ENCODE measurements around the gene CRNN. TPM values are rescaled to one million over a fixed set of nuclear protein-coding genes. Genes with fewer than 3 reads are reported as not detected.

The CRNN gene
- total RNA-seq, 2 donors from 2014 or later = not detected

DNA sequence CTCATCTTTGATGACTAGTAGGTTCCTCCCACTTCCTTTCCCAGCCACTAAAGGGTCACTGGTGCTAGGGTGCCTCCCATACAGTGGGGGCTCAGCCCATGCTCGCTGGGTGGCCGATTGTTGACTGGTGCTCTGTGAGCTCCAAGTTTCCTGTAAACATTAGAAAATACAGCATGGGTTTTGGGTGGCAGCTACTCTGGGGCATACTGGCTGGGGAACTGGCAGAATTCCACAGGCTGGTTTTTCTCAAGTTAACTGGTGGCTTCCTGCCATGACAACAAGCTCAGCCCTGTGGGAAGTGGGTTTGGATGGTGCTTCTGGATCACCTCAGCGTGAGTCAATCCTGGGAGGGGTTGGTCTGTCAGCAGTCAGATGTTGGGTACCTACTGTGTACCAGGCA is 28.7 kb upstream of the CRNN start:
- no peaks in the 10 kb centered on the region for H3K36me3 Mint-ChIP-seq
- no peaks in the 10 kb centered on the region for H3K4me1 Mint-ChIP-seq (ENCODE audit: low read depth in 2 of 2)
- no peak overlapping the region for H3K27ac Mint-ChIP-seq

DNA sequence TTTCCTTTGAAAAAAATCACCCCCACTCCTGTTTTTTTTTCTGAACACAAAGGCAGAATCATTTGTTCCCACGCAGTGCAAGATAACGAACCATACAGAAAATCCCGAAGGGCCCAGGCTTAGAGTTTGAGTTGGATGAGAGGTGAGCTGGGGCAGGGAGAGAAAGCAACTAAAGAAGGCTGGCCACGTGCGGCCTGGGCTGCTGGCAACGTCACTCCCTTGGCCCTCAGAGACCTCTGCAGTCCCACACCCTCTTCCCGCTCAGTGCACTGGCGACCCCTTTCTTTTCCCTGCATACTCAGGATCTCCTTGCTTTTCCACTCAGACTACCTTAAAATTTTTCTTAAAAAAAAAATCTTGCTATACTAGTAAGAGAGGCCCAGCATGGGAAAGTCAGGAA is 28.2 kb upstream of the CRNN start:
- DNase-seq (ENCODE audit: low spot score) = no peak
- no peaks in the 10 kb centered on the region for H3K36me3 Mint-ChIP-seq
- ATAC-seq = no peak
- peaks cover 13 to 14% of the 10 kb centered on the region in 2 donors for H3K27me3 Mint-ChIP-seq
- H3K4me3 Mint-ChIP-seq = no peak overlapping the region
- H3K4me1 Mint-ChIP-seq (ENCODE audit: low read depth in 2 of 2) = no peaks in the 10 kb centered on the region
- no peak overlapping the region for H3K27ac Mint-ChIP-seq
- H3K9me3 Mint-ChIP-seq = no peaks in the 10 kb centered on the region

More for the DNA sequence above, 28.7 kb upstream of the CRNN start:
- Mint-ChIP-seq H3K27me3 (peaks cover 13% of the 10 kb centered on the region in 2 donors), H3K9me3 (no peaks in the 10 kb centered on the region), H3K4me3 (no peak overlapping the region)
- DNase-seq (ENCODE audit: low spot score) (no peak), ATAC-seq (no peak)

DNA sequence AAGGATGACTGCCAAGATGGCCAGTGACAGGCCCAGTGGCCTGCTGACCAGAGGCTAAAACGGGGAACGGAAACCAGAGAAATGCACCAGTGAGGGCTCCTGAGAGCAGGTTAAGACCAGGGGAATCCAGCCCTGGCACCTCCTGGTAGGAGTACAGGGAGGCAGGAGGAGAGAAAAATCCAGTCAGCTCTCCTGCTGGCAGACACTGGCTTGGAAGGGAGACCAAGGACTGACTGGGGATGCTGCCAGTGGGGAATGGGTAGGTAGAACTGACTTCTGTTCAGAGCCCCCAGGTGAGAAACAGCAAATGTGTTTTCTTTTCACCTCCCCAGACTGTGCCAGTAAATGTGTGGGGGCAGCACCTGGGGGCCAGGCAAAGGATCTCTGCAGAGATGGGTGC is 27.7 kb upstream of the CRNN start:
- Mint-ChIP-seq H3K27ac (no peak overlapping the region), H3K9me3 (no peaks in the 10 kb centered on the region), H3K27me3 (peaks cover 17 to 19% of the 10 kb centered on the region in 2 donors), H3K4me3 (no peak overlapping the region), H3K4me1 (ENCODE audit: low read depth in 2 of 2) (no peaks in the 10 kb centered on the region), H3K36me3 (no peaks in the 10 kb centered on the region)
- DNase-seq (ENCODE audit: low spot score) (no peak), ATAC-seq (no peak)

DNA sequence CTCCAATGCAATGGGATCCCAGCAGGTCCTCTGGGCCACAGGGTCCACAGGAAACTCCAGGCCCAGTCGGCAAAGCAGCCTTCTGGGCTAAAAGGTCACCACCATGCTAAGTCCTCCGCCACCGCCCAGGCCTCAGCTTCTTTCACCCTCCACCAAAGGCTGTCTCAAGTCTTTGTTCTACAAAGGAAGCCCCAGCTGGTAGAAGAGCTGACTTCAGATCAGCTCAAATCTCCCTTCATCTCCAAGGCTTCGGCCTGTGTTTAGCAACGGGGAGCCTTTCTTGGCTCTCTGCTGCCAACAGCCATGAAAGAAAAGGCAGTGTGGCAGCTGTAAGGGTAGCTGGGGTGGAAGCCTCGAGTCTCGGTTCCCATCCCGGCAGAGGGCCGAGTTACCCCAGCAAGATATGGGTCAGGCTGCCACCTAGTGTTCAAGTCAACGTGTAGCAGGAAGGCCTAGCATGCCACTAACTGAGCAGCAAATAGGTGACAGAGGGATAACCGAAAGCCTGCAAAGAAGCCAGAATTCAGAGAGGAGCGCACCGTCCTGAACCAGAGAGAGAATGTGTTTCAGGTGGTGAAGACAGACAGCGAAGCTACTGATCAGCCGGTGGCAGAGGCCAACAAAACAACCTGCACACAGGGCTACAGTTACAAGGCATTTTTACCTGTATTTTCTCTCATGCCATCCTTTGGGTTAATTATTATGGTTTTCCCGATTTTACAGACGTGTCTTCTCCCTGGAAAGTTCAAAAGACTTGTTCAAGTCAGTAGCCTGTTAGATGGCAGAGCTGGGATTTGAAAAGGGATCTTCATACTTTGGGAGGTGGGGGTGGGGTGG is 26.8 kb upstream of the CRNN start:
- ATAC-seq = peak; percentile 84 to 90
- Mint-ChIP-seq H3K27ac (no peak overlapping the region), H3K36me3 (no peaks in the 10 kb centered on the region), H3K4me1 (ENCODE audit: low read depth in 2 of 2) (no peaks in the 10 kb centered on the region), H3K9me3 (no peaks in the 10 kb centered on the region), H3K27me3 (peaks cover 26 to 28% of the 10 kb centered on the region in 2 donors), H3K4me3 (no peak overlapping the region)
- peak; percentile 76 for DNase-seq (ENCODE audit: low spot score)

DNA sequence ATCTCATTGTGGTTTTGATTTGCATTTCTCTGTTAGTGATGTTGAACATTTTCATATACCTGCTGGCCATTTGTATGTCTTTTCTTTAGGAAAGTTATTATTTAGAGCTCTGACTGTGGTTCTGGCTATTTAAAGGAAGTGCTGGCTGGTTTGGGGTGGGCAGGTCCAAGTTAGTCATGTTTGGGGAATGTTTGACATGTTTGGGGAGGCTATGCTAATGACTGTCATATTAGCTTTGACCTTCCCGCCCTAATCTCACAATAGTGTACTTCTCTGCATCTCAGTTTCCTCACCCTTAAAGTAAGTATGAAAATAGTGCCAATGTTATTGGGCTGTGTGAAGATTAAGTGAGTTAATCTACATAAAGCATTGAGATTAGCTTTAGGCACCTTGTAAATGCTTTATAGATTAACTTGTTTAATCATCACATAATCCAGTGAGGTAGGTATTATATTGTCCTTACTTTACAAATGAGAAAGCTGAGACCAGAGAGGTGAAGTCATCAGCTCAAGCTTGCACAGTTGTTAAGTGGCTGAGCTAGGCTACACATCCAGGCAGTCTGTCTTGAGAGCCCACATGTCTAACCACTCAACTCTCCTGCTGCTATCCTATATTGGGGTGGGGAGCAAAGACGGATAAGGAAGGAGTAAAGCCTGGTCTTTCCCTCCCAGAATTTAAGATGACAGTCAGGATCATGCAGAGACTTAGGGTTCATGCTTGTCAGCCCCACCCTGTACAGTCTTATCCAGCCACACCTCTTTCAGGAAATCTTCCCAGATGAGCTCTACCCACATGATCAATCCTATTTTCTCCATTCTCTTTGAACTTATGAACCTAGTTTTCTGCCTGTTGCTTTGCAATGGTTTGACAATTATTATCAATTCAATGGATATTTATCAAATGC is 22.8 kb upstream of the CRNN start:
- H3K27me3 Mint-ChIP-seq = peaks cover 24 to 40% of the 10 kb centered on the region in 2 donors
- H3K4me1 Mint-ChIP-seq (ENCODE audit: low read depth in 2 of 2) = no peaks in the 10 kb centered on the region
- H3K36me3 Mint-ChIP-seq = no peaks in the 10 kb centered on the region
- no peaks in the 10 kb centered on the region for H3K9me3 Mint-ChIP-seq
- no peak overlapping the region for H3K4me3 Mint-ChIP-seq
- ATAC-seq = no peak
- H3K27ac Mint-ChIP-seq = no peak overlapping the region
- DNase-seq (ENCODE audit: low spot score) = no peak

DNA sequence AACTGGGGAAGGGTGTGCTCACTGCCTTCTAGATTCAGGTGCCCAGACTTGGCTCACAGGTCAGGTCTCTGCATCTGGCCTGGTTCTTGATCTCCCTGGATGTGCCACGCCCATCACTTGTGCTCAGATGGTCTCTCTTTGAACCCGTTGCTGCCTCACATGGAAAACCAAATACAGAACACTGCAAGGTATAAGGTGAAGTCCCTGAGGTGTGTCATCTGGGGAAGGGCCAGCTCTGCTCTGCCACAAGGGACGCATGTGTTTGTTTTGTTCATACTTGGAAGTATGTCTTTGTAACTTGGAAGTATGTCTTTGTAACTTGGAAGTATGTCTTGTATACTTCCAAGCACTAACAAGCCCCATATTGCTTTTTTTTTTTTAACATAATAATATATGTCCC is 13.4 kb upstream of the CRNN start:
- Mint-ChIP-seq H3K9me3 (peaks cover 6% of the 10 kb centered on the region), H3K36me3 (no peaks in the 10 kb centered on the region), H3K4me3 (no peak overlapping the region), H3K4me1 (ENCODE audit: low read depth in 2 of 2) (no peaks in the 10 kb centered on the region), H3K27me3 (peaks cover 10 to 14% of the 10 kb centered on the region in 2 donors), H3K27ac (no peak overlapping the region)
- DNase-seq (ENCODE audit: low spot score) (no peak), ATAC-seq (no peak)

DNA sequence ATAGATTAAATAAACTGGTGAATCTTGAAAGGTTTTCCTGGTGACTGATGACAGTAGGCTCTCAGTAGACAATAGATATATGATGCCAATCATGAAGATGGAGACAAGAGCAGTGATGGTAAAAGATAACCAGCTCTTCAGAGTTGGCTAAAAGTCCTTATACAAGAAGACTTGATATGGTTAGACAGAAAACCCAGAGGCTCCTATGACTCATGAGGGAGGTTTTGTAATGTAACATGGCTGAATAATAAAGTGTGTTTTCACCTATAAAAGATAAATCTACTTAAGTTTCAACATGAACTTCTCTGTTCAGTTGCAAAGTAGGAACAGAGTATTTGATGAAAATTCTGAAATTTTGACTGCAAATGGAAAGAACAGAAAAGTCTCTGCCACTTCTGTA is 12.7 kb upstream of the CRNN start:
- Mint-ChIP-seq H3K4me3 (no peak overlapping the region), H3K36me3 (no peaks in the 10 kb centered on the region), H3K9me3 (peaks cover 6% of the 10 kb centered on the region), H3K27me3 (peaks cover 13 to 21% of the 10 kb centered on the region in 2 donors), H3K27ac (no peak overlapping the region), H3K4me1 (ENCODE audit: low read depth in 2 of 2) (no peaks in the 10 kb centered on the region)
- ATAC-seq (no peak), DNase-seq (ENCODE audit: low spot score) (no peak)

DNA sequence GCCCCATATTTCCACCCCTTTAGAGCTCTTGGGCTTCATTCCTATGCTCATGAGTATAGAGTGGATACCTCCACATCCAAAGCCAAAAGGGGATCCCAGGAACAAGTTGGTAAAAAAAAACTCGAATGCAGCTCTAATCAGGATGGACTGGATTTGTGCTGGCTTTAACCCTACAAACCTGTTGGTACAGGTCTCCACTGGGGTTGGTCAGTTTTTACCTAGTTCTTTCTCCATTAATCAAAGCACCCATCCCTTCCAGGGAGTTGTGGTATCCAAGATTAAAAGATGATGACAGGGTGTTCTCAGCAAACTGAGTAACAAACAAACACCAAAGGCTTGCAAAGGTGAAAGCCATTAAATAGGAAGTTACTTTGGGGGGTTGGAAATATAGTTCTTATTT is 5.9 kb upstream of the CRNN start:
- Mint-ChIP-seq H3K27me3 (peaks cover 31 to 55% of the 10 kb centered on the region in 2 donors), H3K4me3 (no peak overlapping the region), H3K9me3 (peaks cover 6% of the 10 kb centered on the region), H3K27ac (no peak overlapping the region), H3K36me3 (no peaks in the 10 kb centered on the region), H3K4me1 (ENCODE audit: low read depth in 2 of 2) (no peaks in the 10 kb centered on the region)
- DNase-seq (ENCODE audit: low spot score) (no peak), ATAC-seq (no peak)

DNA sequence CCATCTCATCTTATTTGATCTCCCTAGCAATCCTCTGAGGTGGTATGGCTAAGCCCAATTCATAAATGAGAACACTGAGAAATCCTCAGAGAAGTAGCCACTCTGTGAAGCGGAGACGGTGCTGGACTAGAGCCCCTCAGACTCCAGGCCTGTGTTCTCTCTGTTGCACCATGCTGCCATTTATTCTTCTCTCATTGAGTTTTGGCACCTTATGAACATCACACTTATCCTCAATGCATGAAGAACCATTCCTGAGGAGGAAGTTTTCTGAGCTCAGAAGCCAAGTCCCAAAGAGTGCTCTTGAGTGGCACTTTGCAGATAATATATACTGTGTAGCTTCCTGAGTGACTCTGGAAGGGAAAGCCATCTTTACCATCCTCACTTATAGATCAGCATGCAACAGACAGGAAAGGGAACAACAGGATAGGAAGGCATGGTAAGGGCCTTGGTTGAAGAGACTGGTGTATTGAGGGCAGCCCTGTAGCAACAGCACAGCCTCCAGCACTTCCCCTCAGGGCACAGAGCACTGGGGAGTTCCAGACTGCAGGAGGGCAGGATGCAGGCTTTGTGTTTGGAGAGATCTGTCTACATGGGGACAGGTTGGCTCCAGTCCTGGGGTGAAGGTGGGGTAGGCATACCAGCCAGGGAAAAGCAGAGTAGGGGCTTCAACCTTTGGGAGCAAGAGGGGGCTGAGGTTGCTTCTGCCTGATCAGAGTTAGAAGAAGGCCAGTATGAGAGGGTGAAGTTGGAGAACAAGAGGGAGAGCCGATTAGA is 1.6 kb upstream of the CRNN start:
- Mint-ChIP-seq H3K4me1 (ENCODE audit: low read depth in 2 of 2) (no peaks in the 10 kb centered on the region), H3K27ac (no peak overlapping the region), H3K9me3 (no peaks in the 10 kb centered on the region), H3K27me3 (peaks cover 27 to 30% of the 10 kb centered on the region in 2 donors), H3K4me3 (no peak overlapping the region), H3K36me3 (no peaks in the 10 kb centered on the region)
- ATAC-seq (peak in 1 of 2 donors; percentile 43), DNase-seq (ENCODE audit: low spot score) (no peak)

DNA sequence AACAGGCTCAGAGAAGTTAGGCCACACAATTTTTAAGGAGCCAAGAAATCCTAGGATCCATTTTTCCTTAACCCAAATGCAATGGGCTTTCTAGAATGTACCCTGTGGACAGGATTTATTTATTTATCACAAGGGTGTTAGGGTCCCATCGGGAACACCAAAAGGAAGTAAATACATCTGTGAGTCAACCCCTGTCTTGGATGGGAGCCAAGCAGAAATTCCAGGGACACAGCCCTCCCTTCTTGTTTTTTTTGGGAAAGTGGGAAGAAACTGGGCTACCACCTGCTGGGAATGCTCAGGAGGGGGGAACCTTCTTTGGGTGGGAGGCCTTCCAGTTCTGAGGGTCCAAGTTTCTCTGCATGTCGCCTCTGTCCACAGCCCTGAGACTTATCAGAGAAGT is 1.3 kb downstream of the CRNN start:
- H3K9me3 Mint-ChIP-seq = no peaks in the 10 kb centered on the region
- no peak for ATAC-seq
- H3K4me3 Mint-ChIP-seq = no peak overlapping the region
- peaks cover 25 to 30% of the 10 kb centered on the region in 2 donors for H3K27me3 Mint-ChIP-seq
- H3K36me3 Mint-ChIP-seq = no peaks in the 10 kb centered on the region
- no peak overlapping the region for H3K27ac Mint-ChIP-seq
- H3K4me1 Mint-ChIP-seq (ENCODE audit: low read depth in 2 of 2) = no peaks in the 10 kb centered on the region
- DNase-seq (ENCODE audit: low spot score) = no peak

DNA sequence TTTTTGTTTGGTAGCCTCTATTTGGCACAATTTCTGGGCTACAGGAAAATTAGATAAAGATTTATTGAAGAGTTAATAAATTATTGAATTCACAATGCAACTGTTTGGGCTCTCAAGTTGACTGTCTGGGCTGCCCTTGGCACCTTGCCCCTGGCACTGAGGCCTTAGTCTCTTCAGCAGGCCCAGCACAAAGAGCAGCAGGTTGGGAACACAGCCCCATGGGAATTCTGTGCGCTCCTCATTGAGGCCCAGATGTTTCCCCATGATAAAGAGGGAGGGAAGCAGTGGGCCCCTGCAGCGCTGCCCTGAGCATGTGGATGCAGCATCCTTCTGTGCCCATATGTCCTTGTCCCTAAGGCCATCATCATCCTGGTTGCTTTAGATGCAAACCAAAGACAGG is 2.9 kb downstream of the CRNN start:
- no peak overlapping the region for H3K27ac Mint-ChIP-seq
- DNase-seq (ENCODE audit: low spot score) (no peak), ATAC-seq (no peak)
- no peaks in the 10 kb centered on the region for H3K9me3 Mint-ChIP-seq
- no peaks in the 10 kb centered on the region for H3K36me3 Mint-ChIP-seq
- H3K4me3 Mint-ChIP-seq = no peak overlapping the region
- H3K4me1 Mint-ChIP-seq (ENCODE audit: low read depth in 2 of 2) = no peaks in the 10 kb centered on the region
- H3K27me3 Mint-ChIP-seq = peaks cover 30% of the 10 kb centered on the region in 2 donors

DNA sequence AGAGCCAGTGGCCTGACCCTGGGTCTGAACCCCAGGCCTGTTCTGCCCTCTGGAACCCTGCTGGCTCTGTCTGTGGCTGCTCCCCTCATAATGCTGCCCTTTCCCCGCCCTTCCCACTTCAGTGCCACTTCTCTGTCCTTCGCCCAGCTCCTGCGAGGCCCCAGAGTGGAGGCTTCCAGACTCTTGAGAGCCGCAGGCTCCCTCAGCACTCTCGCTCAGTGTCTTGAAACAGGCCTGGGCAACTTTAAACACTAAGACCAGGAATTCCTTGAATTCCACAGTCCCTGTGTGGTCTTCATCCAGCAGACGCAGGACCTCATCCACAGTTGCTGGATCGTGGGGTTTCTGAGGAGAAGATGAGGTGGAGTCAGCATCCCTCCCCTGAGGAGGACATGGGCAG is 3.5 kb downstream of the CRNN start:
- ATAC-seq (peak in 1 of 2 donors; percentile 30), DNase-seq (ENCODE audit: low spot score) (no peak)
- Mint-ChIP-seq H3K36me3 (no peaks in the 10 kb centered on the region), H3K27me3 (peaks cover 27 to 32% of the 10 kb centered on the region in 2 donors), H3K27ac (no peak overlapping the region), H3K9me3 (no peaks in the 10 kb centered on the region), H3K4me3 (no peak overlapping the region), H3K4me1 (ENCODE audit: low read depth in 2 of 2) (no peaks in the 10 kb centered on the region)

DNA sequence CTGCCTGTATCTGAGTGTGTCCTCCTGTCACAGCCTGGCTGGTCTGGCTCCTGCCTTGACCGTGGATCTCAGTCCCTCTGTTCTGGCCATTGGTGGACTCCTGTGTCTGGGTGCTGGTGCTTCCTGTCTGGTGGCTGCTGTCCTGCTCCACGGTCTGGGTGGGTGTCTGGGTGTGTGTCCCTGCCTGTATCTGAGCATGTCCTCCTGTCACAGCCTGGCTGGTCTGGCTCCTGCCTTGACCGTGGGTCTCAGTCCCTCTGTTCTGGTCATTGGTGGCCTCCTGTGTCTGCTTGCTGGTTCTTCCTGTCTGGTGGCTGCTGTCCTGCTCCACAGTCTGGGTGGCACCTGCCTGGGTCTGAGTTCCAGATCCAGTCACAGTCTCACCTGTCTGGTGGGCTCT is 4.0 kb downstream of the CRNN start:
- DNase-seq (ENCODE audit: low spot score) (no peak), ATAC-seq (peak; percentile 20 to 52)
- no peaks in the 10 kb centered on the region for H3K4me1 Mint-ChIP-seq (ENCODE audit: low read depth in 2 of 2)
- H3K36me3 Mint-ChIP-seq = no peaks in the 10 kb centered on the region
- H3K4me3 Mint-ChIP-seq = no peak overlapping the region
- peaks cover 27 to 38% of the 10 kb centered on the region in 2 donors for H3K27me3 Mint-ChIP-seq
- H3K27ac Mint-ChIP-seq = no peak overlapping the region
- no peaks in the 10 kb centered on the region for H3K9me3 Mint-ChIP-seq

Data from natural killer cell treated with Interleukin-12 subunit alpha and Interleukin-12 subunit beta and Interleukin-15 and Interleukin-18, amount 100 ng/mL, for 72 hours (primary cell).